Small intestine (tissue), 16 donors: ENCODE measurements around the gene PET100. TPM values are rescaled to one million over a fixed set of nuclear protein-coding genes. Genes with fewer than 3 reads are reported as not detected.

Experiments used
- DNase-seq, 2 donors: peaks; one replicate each; pipeline versions ENCODE4 v3.0.0 to v3.0.0-alpha.2; 2013
- FAIRE-seq: peaks from 2 replicates; lab custom pipeline; 2012; peaks lifted over from hg19 to GRCh38; lab: Jason Lieb, UNC
- H3K27ac ChIP-seq, 3 donors: one replicate each; pipeline ENCODE4 v1.5.1; 2013; ENCODE audit warnings: low read length in 2 of 3, mild to moderate bottlenecking in 2 of 3, control low read depth in 1 of 3, inconsistent platforms in 1 of 3, low read depth in 1 of 3, moderate library complexity in 1 of 3
- H3K27me3 ChIP-seq, 3 donors: one replicate each; pipeline ENCODE4 v1.6.1; 2013; ENCODE audit warnings: low read length in 3 of 3, inconsistent platforms in 1 of 3; ENCODE audit not compliant: control insufficient read depth in 3 of 3, insufficient read depth in 3 of 3
- H3K36me3 ChIP-seq, 3 donors: one replicate each; pipeline ENCODE4 v1.6.1; 2013; ENCODE audit warnings: low read length in 3 of 3, inconsistent platforms in 1 of 3, low read depth in 1 of 3, mild to moderate bottlenecking in 1 of 3, moderate library complexity in 1 of 3; ENCODE audit not compliant: control insufficient read depth in 3 of 3, insufficient read depth in 2 of 3
- H3K4me1 ChIP-seq, 3 donors: one replicate each; pipeline ENCODE4 v1.6.1; 2013; ENCODE audit warnings: low read length in 2 of 3, inconsistent platforms in 1 of 3, low read depth in 1 of 3, mild to moderate bottlenecking in 1 of 3, moderate library complexity in 1 of 3; ENCODE audit not compliant: control insufficient read depth in 3 of 3, insufficient read depth in 2 of 3
- H3K4me3 ChIP-seq, 3 donors: one replicate each; pipeline ENCODE4 v1.5.1; 2013; ENCODE audit warnings: low read length in 3 of 3, control low read depth in 1 of 3, inconsistent platforms in 1 of 3, low read depth in 1 of 3, mild to moderate bottlenecking in 1 of 3, moderate library complexity in 1 of 3
- H3K9me3 ChIP-seq, 2 donors: one replicate each; pipeline ENCODE4 v1.6.1; 2013; ENCODE audit warnings: low read depth in 1 of 2, low read length in 1 of 2; ENCODE audit not compliant: control insufficient read depth in 2 of 2, insufficient read depth in 1 of 2
- WGBS, 3 donors: extraction: QIAGEN DNeasy Blood & Tissue Kit; methylation state at CpG; one replicate each; pipeline ENCODE4 v1.1.7; 2013; 5-methylcytosine and 5-hydroxymethylcytosine counted together
- long read RNA-seq, 10 donors: transcript quantifications; one replicate each; lab custom pipeline, GENCODE V29; 2026
- polyA plus RNA-seq, 4 donors: library from polyadenylated mRNA; stranded (reverse) in 3 of 4; unstranded in 1 of 4; fragments of 200-250 nt in 3 of 4; fragments of 120-200 nt in 1 of 4; gene quantifications; one replicate each; pipeline versions ENCODE4 v1.2.1 to v1.2.3, GENCODE V29; 2013
- donor health status: healthy with polysubstance abuse.
- donor health status: control.
- donor health status: control.
- donor health status: Bipolar disorder and iron deficiency.
- donor health status: healthy.

The PET100 gene
- 100 to 1,000 TPM in 2 of 4 donors, 10 to 100 TPM in 2; 43.7 to 149 (median 104) TPM for polyA plus RNA-seq
- long read RNA-seq, donor 1 = 0 reads
- long read RNA-seq, donor 2, transcript PET100-202 (4 exons, 719 nt) = major isoform, 6 of 13 reads
- long read RNA-seq, donor 2, partial matches to known transcripts = 0 of 13 reads
- long read RNA-seq, donor 2, other reads (novel, unspliced or antisense) = 6 of 13 reads
- long read RNA-seq, donor 3, transcript PET100-202 (4 exons, 719 nt) = major isoform, 17 of 34 reads
- long read RNA-seq, donor 3, partial matches to known transcripts = 0 of 34 reads
- long read RNA-seq, donor 3, other reads (novel, unspliced or antisense) = 10 of 34 reads
- long read RNA-seq, donor 4, partial matches to known transcripts = 0 of 2 reads
- long read RNA-seq, donor 4, other reads (novel, unspliced or antisense) = 0 of 2 reads
- long read RNA-seq, donor 5, transcript PET100-202 (4 exons, 719 nt) = major isoform, 11 of 19 reads
- long read RNA-seq, donor 5, partial matches to known transcripts = 0 of 19 reads
- long read RNA-seq, donor 5, other reads (novel, unspliced or antisense) = 6 of 19 reads
- long read RNA-seq, donor 6, transcript PET100-202 (4 exons, 719 nt) = major isoform, 19 of 27 reads
- long read RNA-seq, donor 6, partial matches to known transcripts = 0 of 27 reads
- long read RNA-seq, donor 6, other reads (novel, unspliced or antisense) = 5 of 27 reads
- long read RNA-seq, donor 7, transcript PET100-202 (4 exons, 719 nt) = major isoform, 69 of 116 reads
- long read RNA-seq, donor 7, partial matches to known transcripts = 0 of 116 reads
- long read RNA-seq, donor 7, other reads (novel, unspliced or antisense) = 42 of 116 reads
- long read RNA-seq, donor 8, partial matches to known transcripts = 0 of 3 reads
- long read RNA-seq, donor 8, other reads (novel, unspliced or antisense) = 0 of 3 reads
- long read RNA-seq, donor 9, transcript PET100-202 (4 exons, 719 nt) = major isoform, 8 of 8 reads
- long read RNA-seq, donor 9, partial matches to known transcripts = 0 of 8 reads
- long read RNA-seq, donor 9, other reads (novel, unspliced or antisense) = 0 of 8 reads
- long read RNA-seq, donor 10, transcript PET100-202 (4 exons, 719 nt) = major isoform, 33 of 50 reads
- long read RNA-seq, donor 10, partial matches to known transcripts = 0 of 50 reads
- long read RNA-seq, donor 10, other reads (novel, unspliced or antisense) = 12 of 50 reads

GRCh38 chr19:7629347-7630054 lies at the start of gene PET100, which contains the start of gene XAB2:
PET100 (plus strand) TSS chr19:7629793; CDS start chr19:7629834, 41 bp downstream.
XAB2 (minus strand) TSS chr19:7629545; CDS start chr19:7629527, 18 bp downstream.
- DNase-seq = peak; percentile 98 to 99
- H3K27ac ChIP-seq = peak within 1 kb of the TSS; percentile 35 to 88 (median 67)
- H3K4me3 ChIP-seq = peak within 1 kb of the TSS; percentile 81 to 97 (median 83)
- peaks cover 0 to 58% (median 0%) of the 10 kb centered on the region in 3 donors for H3K36me3 ChIP-seq
- 0 to 1% (median 0%) methylated on average over 40 of the region's 40 CpGs for WGBS, 3 donors
- no peaks in the 10 kb centered on the region for H3K27me3 ChIP-seq
- FAIRE-seq = peak; percentile 96
- peaks cover 3 to 10% (median 6%) of the 10 kb centered on the region in 3 donors for H3K4me1 ChIP-seq
- no peaks in the 10 kb centered on the region for H3K9me3 ChIP-seq

GRCh38 chr19:7582446-7582845 lies 47.1 kb upstream of the PET100 start:
- no peak for DNase-seq
- Histone ChIP-seq H3K27me3 (peaks cover 0 to 3% (median 0%) of the 10 kb centered on the region in 3 donors), H3K36me3 (no peaks in the 10 kb centered on the region), H3K4me3 (no peak overlapping the region), H3K27ac (no peak overlapping the region), H3K9me3 (no peaks in the 10 kb centered on the region), H3K4me1 (no peaks in the 10 kb centered on the region)
- WGBS, 3 donors = 31 to 54% (median 42%) methylated on average over 11 of the region's 11 CpGs
- no peak for FAIRE-seq

GRCh38 chr19:7589822-7590221 lies 39.8 kb upstream of the PET100 start:
- H3K27me3 ChIP-seq = peaks cover 0 to 3% (median 0%) of the 10 kb centered on the region in 3 donors
- WGBS, 3 donors = 81 to 88% (median 85%) methylated on average over 7 of the region's 7 CpGs
- H3K4me3 ChIP-seq = no peak overlapping the region
- FAIRE-seq (no peak), DNase-seq (no peak)
- H3K36me3 ChIP-seq = no peaks in the 10 kb centered on the region
- H3K27ac ChIP-seq = no peak overlapping the region
- H3K4me1 ChIP-seq = peaks cover 0 to 5% (median 0%) of the 10 kb centered on the region in 3 donors
- no peaks in the 10 kb centered on the region for H3K9me3 ChIP-seq

- H3K27ac ChIP-seq = no peak overlapping the region
- FAIRE-seq = no peak
- no peaks in the 10 kb centered on the region for H3K36me3 ChIP-seq
- H3K4me1 ChIP-seq = peaks cover 0 to 5% (median 0%) of the 10 kb centered on the region in 3 donors
- H3K9me3 ChIP-seq = no peaks in the 10 kb centered on the region
- H3K27me3 ChIP-seq = peaks cover 0 to 3% (median 1%) of the 10 kb centered on the region in 3 donors
- 12 to 49% (median 37%) methylated on average over 8 of the region's 8 CpGs for WGBS, 3 donors
- H3K4me3 ChIP-seq = no peak overlapping the region
- DNase-seq = peak in 1 of 2 donors; percentile 46
These were observed 39.3 kb upstream of the PET100 start for GRCh38 chr19:7590256-7590655.

GRCh38 chr19:7595466-7596133 lies 34.0 kb upstream of the PET100 start, which contains the start of gene CAMSAP3:
CAMSAP3 (plus strand) TSS chr19:7595863; CDS start chr19:7596003, 140 bp downstream.
- Histone ChIP-seq H3K27me3 (peaks cover 0 to 10% (median 9%) of the 10 kb centered on the region in 3 donors), H3K4me3 (peak within 1 kb of the TSS; percentile 61 to 85 (median 72)), H3K9me3 (no peaks in the 10 kb centered on the region), H3K27ac (peak within 1 kb of the TSS; percentile 44 to 68 (median 59)), H3K36me3 (peaks cover 0 to 21% (median 0%) of the 10 kb centered on the region in 3 donors), H3K4me1 (peaks cover 0 to 5% (median 0%) of the 10 kb centered on the region in 3 donors)
- DNase-seq (peak; percentile 70 to 94), FAIRE-seq (no peak)
- 0 to 2% (median 1%) methylated on average over 30 to 78 of the region's 78 CpGs for WGBS, 3 donors

GRCh38 chr19:7596211-7596937 lies 33.2 kb upstream of the PET100 start:
- Histone ChIP-seq H3K27ac (peak overlapping the region; percentile 44 to 68 (median 58)), H3K4me1 (peaks cover 0 to 4% (median 0%) of the 10 kb centered on the region in 3 donors), H3K36me3 (peaks cover 0 to 24% (median 0%) of the 10 kb centered on the region in 3 donors), H3K4me3 (peak overlapping the region; percentile 61 to 85 (median 72)), H3K9me3 (no peaks in the 10 kb centered on the region), H3K27me3 (peaks cover 0 to 10% (median 9%) of the 10 kb centered on the region in 3 donors)
- FAIRE-seq (no peak), DNase-seq (peak; percentile 56 to 66)
- WGBS, 3 donors = 2 to 3% (median 2%) methylated on average over 29 to 70 of the region's 70 CpGs
